Measurements from ENCODE around the gene ZBTB25.
A peak's percentile ranks its signal among the peaks of the same experiment; 100 is the strongest.

ZBTB25 gene

DNA sequence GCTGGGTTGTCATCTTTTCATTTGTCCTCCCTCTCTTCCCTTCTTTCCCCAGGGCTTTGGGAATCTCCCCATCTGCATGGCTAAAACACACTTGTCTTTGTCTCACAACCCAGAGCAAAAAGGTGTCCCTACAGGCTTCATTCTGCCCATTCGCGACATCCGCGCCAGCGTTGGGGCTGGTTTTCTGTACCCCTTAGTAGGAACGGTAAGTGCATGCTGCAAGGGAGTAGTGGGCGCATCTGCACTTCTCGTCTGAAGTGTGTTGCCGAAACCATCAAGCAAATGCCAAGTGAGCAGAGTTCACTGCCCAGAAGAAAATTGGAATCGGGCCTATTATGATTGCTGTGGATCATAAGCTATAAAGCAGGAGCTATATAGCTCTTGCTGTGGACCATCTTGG, 49.0 kb downstream of the ZBTB25 start:
- DNase-seq, result no peak

DNA sequence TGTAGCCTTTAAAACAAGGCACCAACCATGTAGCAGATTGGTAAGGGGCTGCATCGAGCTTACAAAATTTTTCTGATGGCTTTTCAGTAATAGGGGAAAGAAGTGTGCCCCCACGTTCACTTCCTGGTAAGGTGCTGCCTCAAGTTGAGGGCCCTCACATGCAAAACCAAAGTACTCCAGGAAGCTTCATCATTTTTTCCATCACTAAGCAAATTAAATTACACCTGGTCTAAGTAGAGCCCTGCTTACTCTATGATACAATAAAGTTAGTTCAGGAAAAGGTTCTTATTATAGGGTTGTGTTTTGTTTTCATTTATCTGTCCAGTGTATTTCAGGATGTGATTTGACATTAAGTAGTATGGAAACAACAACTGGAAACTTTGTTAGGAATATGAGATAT, 53.4 kb downstream of the ZBTB25 start:
- TF ChIP-seq GATA1 (IDR thresholded peaks at IDR 0.05; ENCODE audit: low read depth, low read length), result no peak
- TF ChIP-seq POLR2A (IDR thresholded peaks at IDR 0.05; ENCODE audit: low read length), result no peak
- no peak for DNase-seq

More for the DNA sequence above, 49.0 kb downstream of the ZBTB25 start:
- TF ChIP-seq GATA1 (IDR thresholded peaks at IDR 0.05; ENCODE audit: low read depth, low read length), result no peak
- TF ChIP-seq POLR2A (IDR thresholded peaks at IDR 0.05; ENCODE audit: low read length), result no peak

DNA sequence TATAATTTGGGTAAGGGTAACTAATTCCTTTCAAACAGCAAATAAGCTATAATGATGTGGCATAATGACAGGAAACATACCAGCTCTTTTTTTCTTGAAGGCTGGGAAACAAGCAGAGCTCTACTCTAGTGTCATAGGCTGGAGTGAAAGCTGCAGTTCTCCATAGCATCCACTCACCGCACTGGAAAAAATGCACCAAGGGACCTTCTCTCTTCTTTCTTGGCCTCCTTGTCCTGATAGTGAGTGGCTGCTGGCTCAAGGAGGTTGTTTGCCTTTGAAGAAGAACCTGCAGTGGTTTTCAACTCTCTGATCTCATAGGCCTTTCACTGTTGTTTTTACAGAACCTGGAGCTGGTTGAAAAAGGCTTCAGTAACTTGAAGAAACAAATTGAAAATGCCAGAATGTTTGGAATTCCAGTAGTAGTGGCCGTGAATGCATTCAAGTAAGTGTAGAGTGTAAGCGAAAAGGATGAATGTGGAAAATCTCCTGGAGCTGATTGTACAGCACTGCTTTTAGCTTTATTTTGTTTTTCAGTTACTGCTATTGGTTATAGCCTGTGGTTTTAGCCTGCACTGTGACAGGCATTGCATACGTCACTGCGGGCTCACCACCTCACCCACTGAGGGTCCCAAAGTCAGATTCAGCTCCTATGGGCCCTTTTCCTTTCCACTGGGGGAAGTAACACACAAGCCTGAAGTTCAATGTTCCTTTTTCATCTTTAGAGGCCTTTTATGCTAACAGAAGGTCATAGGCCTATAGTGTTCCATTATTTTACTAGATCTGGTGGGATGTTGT, 55.6 kb downstream of the ZBTB25 start:
- no peak for TF ChIP-seq POLR2A (IDR thresholded peaks at IDR 0.05; ENCODE audit: low read length)
- TF ChIP-seq GATA1 (IDR thresholded peaks at IDR 0.05; ENCODE audit: low read depth, low read length), result no peak
- DNase-seq, result no peak

DNA sequence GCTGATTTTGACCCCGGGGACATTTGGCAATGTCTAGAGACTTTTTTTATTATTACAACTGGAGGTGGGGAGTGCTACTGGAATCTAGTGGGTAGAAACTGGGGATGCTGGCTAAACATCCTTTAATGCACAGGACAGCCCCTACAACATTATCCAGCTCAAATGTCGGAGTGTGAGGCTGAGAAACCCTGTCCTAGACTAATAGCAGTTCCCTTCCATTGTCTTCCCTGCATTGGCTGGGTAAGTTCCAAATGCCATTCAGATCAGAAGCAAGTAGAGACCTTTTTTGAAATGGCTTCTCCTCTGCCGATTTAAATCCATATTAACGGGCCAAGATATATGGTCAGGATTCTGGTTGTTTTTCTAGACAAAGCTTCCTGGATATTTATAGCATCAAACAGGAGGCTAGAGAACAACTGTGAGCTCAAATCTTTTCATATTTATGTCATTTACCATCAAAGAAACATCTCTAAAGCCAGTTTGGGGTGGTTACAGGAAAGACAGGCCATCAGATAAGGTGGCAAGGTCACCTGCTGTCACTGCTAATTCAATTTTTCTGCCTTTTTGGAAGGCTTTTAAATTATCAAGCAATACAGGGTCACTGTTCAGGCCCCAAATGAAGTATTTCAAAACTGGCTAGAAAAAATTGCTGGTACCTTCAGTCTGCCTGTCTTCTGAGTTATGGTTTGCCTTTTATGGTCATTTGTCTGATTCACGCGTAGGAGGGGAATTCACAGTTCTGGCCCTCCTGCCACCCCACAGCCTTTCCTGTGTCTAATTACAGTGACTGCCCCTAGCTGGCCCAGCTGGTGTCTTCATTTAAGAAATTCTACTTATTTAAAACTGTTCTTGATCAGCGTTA, 58.4 kb downstream of the ZBTB25 start:
- TF ChIP-seq GATA1 (IDR thresholded peaks at IDR 0.05; ENCODE audit: low read depth, low read length) (no peak), POLR2A (IDR thresholded peaks at IDR 0.05; ENCODE audit: low read length) (no peak)
- no peak for DNase-seq

DNA sequence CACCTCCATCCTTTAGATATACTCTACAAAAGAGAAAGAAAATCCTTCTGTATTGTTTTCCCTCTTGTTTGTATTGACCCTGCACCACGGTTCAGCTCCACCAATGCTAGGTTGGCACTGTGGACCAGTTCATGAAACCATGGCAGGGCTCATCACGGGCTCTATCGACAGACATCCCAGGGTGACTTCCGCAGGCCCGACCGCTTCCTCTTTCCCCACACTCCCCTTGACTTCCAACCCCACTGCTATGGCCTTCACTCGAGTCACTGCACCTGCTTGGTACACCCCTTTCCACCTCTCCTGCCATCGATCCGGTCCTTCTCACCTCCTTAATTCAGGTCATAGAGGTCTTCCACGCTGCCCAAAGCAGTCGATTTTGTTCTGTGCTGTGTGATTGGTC, 59.5 kb downstream of the ZBTB25 start:
- no peak for DNase-seq
- no peak for TF ChIP-seq POLR2A (IDR thresholded peaks at IDR 0.05; ENCODE audit: low read length)
- no peak for TF ChIP-seq GATA1 (IDR thresholded peaks at IDR 0.05; ENCODE audit: low read depth, low read length)

DNA sequence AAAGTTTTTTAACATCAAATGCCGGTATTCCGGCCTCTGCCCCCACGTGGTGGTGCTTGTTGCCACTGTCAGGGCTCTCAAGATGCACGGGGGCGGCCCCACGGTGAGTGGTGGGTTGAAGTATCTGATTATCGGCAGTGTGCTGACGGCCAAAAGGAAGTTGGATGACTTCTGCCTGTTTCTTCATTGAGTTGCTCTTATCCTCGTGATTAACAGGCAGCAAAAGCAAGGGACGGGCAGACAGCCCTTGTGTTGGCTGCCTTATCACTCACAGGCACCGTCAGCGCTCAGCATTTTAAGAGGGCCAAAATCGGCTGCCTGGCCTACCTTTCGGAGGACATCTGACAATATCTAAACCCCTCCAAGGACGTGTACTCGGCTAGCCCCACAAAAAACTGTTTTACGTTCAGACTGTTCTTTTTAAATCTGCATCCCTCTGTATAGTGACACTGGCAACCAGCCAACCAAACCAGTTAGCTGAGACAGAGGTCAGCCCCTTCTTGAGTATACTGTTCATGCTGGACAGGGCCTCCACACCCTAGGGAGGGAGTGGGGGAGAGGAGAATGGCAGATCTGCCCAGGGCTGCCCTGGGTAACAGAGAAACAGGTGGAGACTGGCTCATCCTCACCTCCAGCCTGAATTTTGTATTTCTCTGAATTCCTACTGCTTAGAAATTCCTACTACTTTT, 61.2 kb downstream of the ZBTB25 start:
- peak; percentile 76 to 89 for DNase-seq
- TF ChIP-seq POLR2A (IDR thresholded peaks at IDR 0.05; ENCODE audit: low read length) (no peak), GATA1 (IDR thresholded peaks at IDR 0.05; ENCODE audit: low read depth, low read length) (no peak)

DNA sequence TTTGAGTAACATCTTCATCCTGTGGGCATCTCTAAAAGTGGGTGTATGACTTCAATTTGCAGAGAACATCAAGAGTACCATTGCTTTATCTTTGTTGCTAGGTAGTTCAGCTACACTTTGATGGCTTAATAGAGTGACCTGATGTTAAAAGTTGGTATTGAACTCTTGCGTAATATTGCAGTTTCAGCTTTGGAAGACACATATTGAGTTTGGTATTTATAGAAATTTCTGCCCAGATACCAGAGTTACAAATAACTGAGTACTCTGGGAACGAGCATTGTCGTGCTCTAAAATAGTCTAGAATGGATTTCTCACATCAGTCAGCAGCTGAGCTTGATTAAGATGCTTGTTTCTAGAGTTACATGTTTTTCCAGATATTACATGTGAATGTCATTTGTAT, 63.1 kb downstream of the ZBTB25 start:
- no peak for DNase-seq
- TF ChIP-seq GATA1 (IDR thresholded peaks at IDR 0.05; ENCODE audit: low read depth, low read length) (no peak), POLR2A (IDR thresholded peaks at IDR 0.05; ENCODE audit: low read length) (no peak)

DNA sequence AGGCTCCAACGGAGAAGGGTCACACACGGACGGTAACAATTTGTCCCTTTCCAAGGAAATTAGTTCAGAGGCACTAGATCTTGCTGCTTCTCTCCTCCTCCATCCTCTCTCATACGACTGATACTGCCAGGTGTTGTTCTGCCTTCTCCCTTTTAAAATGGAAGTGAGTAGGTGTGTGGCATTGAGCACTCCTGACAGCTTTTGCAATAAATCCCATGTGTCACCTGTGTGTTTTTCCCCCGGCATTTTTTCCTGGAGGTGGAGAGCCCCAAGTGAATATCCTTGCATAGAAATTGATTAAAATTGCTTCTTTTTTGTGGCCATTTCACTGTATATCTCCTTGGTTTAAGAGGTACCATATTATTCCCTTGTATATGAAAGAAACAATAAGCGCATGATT, 64.5 kb downstream of the ZBTB25 start:
- DNase-seq, result no peak
- no peak for TF ChIP-seq POLR2A (IDR thresholded peaks at IDR 0.05; ENCODE audit: low read length)
- no peak for TF ChIP-seq GATA1 (IDR thresholded peaks at IDR 0.05; ENCODE audit: low read depth, low read length)

DNA sequence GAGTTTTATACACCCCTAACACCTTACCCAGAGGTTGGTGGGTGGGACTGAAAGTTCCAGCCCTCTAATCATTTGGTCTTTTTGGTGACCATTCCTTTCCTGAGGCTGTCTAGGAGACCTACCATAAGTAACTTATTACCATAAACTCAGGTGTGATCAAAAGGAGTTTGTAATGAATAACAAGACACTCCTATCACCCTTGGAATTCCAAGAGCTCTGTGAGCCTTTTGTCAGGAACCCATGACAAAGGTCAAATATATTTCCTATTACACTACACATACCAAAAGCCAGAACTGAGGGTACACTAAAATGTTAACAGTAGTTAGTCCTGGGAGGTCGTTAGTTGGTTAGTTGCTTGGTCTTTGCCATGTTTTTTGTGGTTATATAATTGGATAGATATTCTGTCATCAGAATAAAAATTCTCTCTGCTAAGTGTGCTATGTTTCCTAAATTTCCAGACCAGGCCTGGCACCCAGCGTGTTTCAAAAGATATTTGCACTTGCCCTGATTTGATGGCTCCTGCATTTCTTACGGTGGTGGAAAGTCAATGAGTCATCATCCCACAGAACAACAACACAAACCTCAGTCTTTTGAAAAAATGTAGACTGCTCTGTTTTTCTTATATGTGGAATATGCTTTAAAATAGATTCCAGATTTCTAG, 65.3 kb downstream of the ZBTB25 start:
- no peak for DNase-seq
- no peak for TF ChIP-seq POLR2A (IDR thresholded peaks at IDR 0.05; ENCODE audit: low read length)
- TF ChIP-seq GATA1 (IDR thresholded peaks at IDR 0.05; ENCODE audit: low read depth, low read length), result no peak

DNA sequence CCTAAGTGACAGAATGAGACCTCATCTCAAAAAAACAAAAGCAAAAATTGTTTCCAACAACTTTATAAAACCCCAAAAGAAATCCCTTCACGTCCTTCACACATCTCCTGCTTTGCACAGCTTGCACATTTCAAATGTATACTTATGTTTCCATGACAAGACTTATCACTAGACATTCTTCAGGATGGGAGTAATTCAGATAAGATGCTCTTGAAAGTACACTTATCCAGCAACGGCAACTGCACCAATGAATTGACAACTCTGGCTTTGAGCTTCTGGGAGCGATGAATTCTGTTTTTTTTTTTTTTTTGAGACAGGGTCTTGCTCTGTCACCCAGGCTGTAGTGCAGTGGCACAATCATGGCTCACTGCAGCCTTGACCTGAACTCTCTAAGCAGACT, 69.1 kb downstream of the ZBTB25 start:
- TF ChIP-seq GATA1 (IDR thresholded peaks at IDR 0.05; ENCODE audit: low read depth, low read length) (no peak), POLR2A (IDR thresholded peaks at IDR 0.05; ENCODE audit: low read length) (no peak)
- DNase-seq, result no peak

DNA sequence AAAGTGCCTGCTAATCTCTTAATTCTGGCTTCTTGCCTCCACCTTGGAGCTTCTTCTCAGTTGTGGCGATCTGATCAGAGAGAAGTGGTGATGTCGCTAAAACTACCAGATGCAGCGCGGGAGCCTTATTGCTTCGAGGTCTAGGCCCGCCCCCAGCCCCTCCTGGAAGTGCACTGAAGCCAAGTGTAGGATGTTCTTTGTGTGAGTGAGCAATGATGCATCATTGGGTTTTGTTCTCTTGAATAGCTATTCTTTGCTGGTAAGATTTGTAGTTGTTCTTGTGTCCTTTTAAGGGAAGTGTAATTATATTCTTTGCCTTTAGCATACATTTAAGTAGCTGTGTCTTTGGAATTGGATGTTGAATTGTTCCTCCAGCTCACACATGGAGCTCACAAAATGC, 79.7 kb downstream of the ZBTB25 start:
- no peak for TF ChIP-seq POLR2A (IDR thresholded peaks at IDR 0.05; ENCODE audit: low read length)
- TF ChIP-seq GATA1 (IDR thresholded peaks at IDR 0.05; ENCODE audit: low read depth, low read length), result no peak
- DNase-seq, result no peak

DNA sequence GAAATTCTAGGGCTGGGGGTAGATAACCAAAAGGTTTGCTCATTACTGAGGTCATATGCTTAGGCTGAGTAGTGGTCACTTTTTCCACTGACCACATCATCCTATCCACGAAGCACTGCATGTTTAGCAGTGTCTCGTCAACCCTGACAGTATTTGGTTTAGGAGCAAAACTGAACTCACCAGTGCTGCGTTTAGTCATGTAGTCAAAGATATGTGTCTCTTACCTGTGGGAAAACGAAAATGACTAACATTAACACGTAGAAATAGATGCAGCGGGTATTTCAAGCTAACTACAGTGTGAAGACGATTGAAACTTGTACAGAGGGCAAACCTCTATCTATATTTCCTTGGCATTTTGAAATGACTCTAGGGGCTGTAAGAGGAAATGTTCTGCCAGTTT, 80.9 kb downstream of the ZBTB25 start:
- DNase-seq, result no peak
- no peak for TF ChIP-seq GATA1 (IDR thresholded peaks at IDR 0.05; ENCODE audit: low read depth, low read length)
- TF ChIP-seq POLR2A (IDR thresholded peaks at IDR 0.05; ENCODE audit: low read length), result no peak

DNA sequence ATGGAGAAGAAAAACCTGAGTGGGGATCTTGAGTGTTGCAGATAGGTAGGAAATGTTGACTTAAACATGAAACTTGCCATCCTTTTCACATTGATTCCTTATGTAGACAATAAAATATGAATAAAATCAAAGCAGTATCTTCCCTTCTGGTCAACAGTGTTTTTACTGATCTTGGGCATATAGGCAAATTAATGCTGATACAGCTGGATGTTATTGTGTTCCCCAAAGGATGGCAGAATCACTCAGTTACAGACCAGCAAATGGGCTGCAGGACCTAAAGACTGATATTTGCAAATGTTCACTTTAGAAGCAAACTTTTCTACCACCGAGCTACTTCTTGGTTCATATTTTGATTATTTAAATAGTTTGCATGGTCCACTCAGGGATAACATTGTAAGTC, 81.6 kb downstream of the ZBTB25 start:
- TF ChIP-seq POLR2A (IDR thresholded peaks at IDR 0.05; ENCODE audit: low read length), result no peak
- no peak for TF ChIP-seq GATA1 (IDR thresholded peaks at IDR 0.05; ENCODE audit: low read depth, low read length)
- no peak for DNase-seq

DNA sequence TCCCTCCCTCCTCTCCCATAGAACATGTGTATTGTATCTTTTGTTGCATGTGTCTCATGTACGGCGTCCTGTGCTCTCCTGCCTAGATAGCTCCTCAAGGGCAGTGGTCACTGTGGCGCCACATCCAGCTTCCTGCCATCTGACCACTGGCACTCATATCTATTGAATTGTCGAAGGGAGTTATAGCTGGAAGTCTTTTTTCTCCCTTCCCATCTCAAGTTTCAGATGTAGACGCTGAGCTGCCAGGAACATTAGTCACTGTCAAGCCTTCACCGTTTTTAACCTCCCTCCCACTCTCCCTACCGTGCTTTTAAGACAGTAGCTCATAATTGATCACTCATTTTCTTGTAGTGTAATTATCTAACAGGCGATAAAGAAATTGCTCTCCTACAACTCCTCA, 82.5 kb downstream of the ZBTB25 start:
- no peak for DNase-seq

More for the DNA sequence above, 82.5 kb downstream of the ZBTB25 start:
- TF ChIP-seq POLR2A (IDR thresholded peaks at IDR 0.05; ENCODE audit: low read length), result no peak
- TF ChIP-seq GATA1 (IDR thresholded peaks at IDR 0.05; ENCODE audit: low read depth, low read length), result no peak

Measured in erythroblast (primary cell).